ENCODE measurements around the gene HYLS1. TPM values are rescaled to one million over a fixed set of nuclear protein-coding genes. Genes with fewer than 3 reads are reported as not detected.

HYLS1 gene
- total RNA-seq, 2 experiments from 2014 or later = 10.2 to 11.7 TPM

DNA sequence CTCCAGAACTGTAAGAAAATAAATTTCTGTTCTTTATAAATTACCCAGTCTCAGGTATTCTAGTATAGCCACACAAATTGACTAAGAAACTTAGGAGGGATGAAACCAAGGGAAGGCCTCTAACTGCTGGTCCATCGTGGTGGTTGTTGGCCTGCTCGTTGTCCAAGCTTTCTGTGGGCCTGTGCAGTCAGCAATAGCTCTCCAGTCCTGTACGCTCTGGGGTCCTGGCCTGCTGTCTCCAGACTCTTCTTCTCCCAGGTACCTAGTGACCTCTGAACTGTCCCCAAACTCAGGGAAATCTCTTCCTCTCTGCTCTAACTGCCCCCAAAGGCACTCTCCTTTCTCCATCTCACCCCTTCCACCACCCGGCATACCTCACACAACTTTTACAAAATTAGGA lies 52.7 kb downstream of the HYLS1 start:
- no peaks in the 10 kb centered on the region for H3K27me3 Mint-ChIP-seq (ENCODE audit: low read depth)
- CTCF ChIA-PET = interaction anchor here (0.6 to 1.5 kb wide), 7 partner anchors 23 to 516 kb away, joined by 3 to 12 read pairs (median 4); no protein-coding TSS in a partner anchor
- intact Hi-C loops (cut with micrococcal nuclease) = loop anchor here (5.0 kb wide), 1 partner anchor 122 kb away; the partner anchor contains the start of gene CDON
- no peak for DNase-seq
- H3K27ac Mint-ChIP-seq = no peak overlapping the region
- H3K4me3 Mint-ChIP-seq = no peak overlapping the region
- H3K9me3 Mint-ChIP-seq = no peaks in the 10 kb centered on the region
- no peaks in the 10 kb centered on the region for H3K36me3 Mint-ChIP-seq (ENCODE audit: low read depth)
- peaks cover 15% of the 10 kb centered on the region for H3K4me1 Mint-ChIP-seq (ENCODE audit: low read depth)

DNA sequence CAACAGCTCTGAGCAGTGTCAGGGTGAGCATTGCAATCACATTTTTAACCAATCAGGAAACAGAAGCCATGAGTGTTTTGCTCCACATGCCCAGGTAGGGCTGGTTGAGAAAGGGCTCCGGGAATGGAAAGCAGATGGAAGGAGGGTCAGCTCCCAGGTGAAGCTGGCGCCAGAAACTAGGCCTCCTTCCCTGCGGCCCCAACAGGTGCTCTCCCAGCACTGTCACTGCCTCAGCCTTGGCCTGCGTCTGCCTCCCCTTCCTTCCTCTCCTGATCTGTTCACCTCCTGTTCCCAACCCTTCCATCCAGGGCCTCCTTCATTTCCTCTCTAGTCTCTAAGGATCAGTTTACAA lies 53.8 kb downstream of the HYLS1 start:
- Mint-ChIP-seq H3K4me1 (ENCODE audit: low read depth) (peaks cover 15% of the 10 kb centered on the region), H3K9me3 (no peaks in the 10 kb centered on the region), H3K36me3 (ENCODE audit: low read depth) (no peaks in the 10 kb centered on the region), H3K27ac (no peak overlapping the region), H3K27me3 (ENCODE audit: low read depth) (no peaks in the 10 kb centered on the region), H3K4me3 (no peak overlapping the region)
- CTCF ChIA-PET = interaction anchor here (1.2 to 2.7 kb wide), 6 partner anchors 9 to 257 kb away, joined by 3 to 24 read pairs (median 8); no protein-coding TSS in a partner anchor
- intact Hi-C loops (cut with micrococcal nuclease) = loop anchor here (5.0 kb wide), 1 partner anchor 121 kb away; the partner anchor contains the start of gene CDON
- DNase-seq = no peak

DNA sequence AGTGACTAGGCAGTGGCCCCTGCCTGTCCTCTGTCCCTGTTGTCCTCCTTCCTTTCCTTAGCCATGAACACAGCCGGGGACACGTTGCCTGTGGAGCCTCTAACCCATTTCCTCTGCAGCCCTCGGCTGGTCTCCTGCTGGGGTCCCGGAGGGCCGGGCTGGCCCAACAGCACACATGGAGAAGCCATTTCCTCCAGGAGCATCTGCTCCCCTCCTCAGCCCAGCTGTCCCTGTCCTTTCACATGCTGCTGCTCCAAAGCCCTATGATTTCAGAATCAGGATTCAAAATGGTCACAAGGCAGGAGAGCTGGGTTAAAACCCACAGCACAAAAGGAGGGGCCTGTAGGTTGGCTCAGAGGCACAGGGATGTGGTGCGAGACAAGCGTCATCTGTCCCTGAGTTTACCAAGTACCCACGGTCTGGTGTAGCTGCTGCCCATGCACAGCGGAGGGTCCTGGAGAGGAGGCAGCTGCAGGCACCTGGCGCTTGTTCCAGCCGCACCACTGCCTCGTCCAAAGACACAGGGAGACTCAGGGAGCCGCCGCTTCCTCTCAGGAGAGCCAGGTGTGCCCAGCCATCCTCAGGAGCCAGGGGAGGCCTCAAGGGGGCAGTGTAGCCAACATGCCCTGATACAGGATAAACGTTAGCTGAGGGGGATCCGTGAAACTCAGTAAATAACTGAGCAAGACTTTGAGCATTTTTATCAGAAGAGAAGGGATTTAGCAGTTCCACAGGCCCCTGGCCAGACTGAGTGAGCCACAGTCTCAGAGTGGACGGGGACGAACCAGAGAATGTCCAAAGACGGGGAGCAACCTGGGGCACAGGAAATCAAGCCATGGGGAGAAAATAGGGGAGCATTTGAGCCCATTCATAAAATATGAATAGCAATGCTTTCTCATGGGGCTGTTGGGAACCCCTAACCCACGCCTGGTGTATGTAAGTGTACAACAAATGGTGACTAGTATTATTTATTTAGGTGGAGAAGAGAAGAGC lies 54.4 kb downstream of the HYLS1 start:
- H3K9me3 Mint-ChIP-seq = no peaks in the 10 kb centered on the region
- no peak overlapping the region for H3K27ac Mint-ChIP-seq
- no peaks in the 10 kb centered on the region for H3K36me3 Mint-ChIP-seq (ENCODE audit: low read depth)
- H3K4me3 Mint-ChIP-seq = no peak overlapping the region
- intact Hi-C loops (cut with micrococcal nuclease) = loop anchor here (1.0 to 5.0 kb wide), 4 partner anchors 19 to 252 kb away; partner anchors contain the start of gene CDON
- H3K27me3 Mint-ChIP-seq (ENCODE audit: low read depth) = no peaks in the 10 kb centered on the region
- CTCF ChIA-PET = interaction anchor here (0.6 to 2.8 kb wide), 12 partner anchors 10 to 257 kb away, joined by 3 to 24 read pairs (median 4); no protein-coding TSS in a partner anchor
- H3K4me1 Mint-ChIP-seq (ENCODE audit: low read depth) = peaks cover 15% of the 10 kb centered on the region
- DNase-seq = peak; percentile 79

DNA sequence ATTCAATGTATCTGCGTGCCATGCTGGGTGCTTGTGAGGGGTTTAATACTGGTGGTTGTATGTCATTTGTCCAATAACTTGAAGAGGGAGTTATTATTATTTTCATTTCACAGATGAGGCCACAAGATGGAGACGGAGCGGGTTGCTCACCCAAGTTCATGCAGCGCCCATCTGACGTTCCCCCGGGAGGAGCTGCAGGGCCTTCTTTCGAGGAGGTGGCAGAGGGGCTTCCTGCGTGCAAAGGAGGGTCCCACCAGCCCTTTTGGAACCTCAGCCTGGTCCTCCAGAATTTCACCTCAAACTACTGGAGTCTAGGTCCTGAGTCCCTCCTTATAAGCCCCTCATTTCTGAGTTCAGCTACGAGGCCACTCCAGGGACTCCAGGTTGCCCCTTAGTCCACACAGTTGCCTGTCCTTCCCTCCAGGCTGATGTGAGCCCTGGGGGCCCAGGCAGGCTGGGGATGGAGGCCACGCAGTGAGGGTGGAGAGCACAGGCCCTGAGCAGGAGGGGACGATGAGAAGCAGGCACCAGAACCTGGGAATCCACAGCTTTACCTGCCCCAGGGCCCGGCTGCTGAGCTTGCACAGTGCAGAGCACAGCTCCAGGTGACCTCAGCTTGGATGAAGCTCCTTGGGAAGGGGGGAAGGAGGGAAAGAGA lies 55.4 kb downstream of the HYLS1 start:
- H3K9me3 Mint-ChIP-seq = no peaks in the 10 kb centered on the region
- H3K27me3 Mint-ChIP-seq (ENCODE audit: low read depth) = no peaks in the 10 kb centered on the region
- H3K4me1 Mint-ChIP-seq (ENCODE audit: low read depth) = peaks cover 15% of the 10 kb centered on the region
- intact Hi-C loops (cut with micrococcal nuclease) = loop anchor here (1.0 to 5.0 kb wide), 4 partner anchors 20 to 251 kb away; partner anchors contain the start of gene CDON
- no peak overlapping the region for H3K27ac Mint-ChIP-seq
- CTCF ChIA-PET = interaction anchor here (1.2 to 2.8 kb wide), 11 partner anchors 9 to 251 kb away, joined by 3 to 24 read pairs (median 5); no protein-coding TSS in a partner anchor
- H3K4me3 Mint-ChIP-seq = no peak overlapping the region
- no peak for DNase-seq
- H3K36me3 Mint-ChIP-seq (ENCODE audit: low read depth) = no peaks in the 10 kb centered on the region

DNA sequence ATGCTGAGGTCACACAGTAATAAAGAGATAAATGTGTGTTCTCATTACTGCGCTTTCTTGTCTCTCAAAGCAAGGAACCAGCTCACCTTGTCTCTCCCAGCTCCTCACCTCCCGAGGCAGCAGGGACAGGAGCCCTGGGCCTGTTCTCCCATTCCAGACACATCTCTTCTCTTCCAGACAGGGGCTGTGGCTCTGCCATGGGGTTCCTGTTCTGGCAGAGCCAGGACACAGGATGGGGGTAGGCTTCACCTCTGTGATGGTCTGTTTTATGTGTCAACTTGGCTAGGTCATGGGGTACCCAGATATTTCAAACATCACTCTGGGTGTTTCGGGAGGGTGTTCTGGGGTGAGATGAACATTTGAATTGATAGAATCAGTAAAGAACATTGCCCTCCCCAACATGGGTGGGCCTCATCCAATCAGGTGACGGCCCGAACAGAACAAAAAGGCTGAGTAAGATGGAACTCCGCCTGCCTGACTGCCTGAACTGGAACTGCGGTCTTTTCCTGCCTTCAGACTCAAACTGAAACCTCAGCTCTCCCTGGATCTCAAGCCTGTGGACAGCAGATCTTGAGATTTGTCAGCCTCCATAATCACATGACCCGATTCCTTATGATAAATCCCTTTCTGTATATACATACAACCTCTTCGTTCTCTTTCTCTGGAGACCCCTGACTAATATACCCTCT lies 56.3 kb downstream of the HYLS1 start:
- intact Hi-C loops (cut with micrococcal nuclease) = loop anchor here (5.0 kb wide), 1 partner anchor 118 kb away; the partner anchor contains the start of gene CDON
- Mint-ChIP-seq H3K4me3 (no peak overlapping the region), H3K9me3 (no peaks in the 10 kb centered on the region), H3K36me3 (ENCODE audit: low read depth) (no peaks in the 10 kb centered on the region), H3K4me1 (ENCODE audit: low read depth) (peaks cover 9% of the 10 kb centered on the region), H3K27ac (no peak overlapping the region), H3K27me3 (ENCODE audit: low read depth) (no peaks in the 10 kb centered on the region)
- no peak for DNase-seq
- CTCF ChIA-PET = interaction anchor here (1.3 to 2.8 kb wide), 6 partner anchors 13 to 250 kb away, joined by 3 to 24 read pairs (median 6); no protein-coding TSS in a partner anchor

DNA sequence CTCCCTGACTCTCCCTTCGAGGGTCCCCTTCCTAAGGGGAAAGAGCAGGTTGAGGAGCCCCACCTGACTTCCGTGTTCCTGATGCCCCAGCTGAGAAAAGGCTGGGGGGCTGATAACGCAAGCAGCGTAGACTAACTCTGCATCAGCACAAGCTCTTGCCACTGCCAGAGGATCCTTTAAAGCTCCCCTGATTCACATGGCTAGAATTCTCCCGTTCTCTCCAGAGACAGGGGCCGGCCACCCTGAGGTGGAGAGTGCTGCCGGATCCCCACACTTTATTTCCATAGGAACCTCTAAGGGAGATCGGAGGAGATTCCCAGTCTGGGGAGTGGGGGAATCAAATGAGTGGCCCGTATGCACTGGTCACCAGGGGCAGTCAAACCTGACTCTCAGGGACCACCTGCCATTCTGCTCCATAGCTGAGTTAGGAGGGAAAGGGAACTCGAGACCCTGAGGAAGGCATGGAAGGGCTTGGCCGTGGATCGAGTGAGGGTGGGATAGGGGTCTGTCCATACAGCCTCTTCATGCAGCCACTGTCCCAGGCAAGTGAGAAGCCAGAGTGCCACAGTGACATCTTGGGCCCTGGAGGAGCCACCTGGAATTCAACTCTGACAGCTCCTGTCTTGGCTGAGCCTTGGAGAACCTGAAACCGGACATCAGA lies 57.0 kb downstream of the HYLS1 start:
- CTCF ChIA-PET = interaction anchor here (1.2 to 2.8 kb wide), 3 partner anchors 12 to 249 kb away, joined by 3 to 6 read pairs (median 6); no protein-coding TSS in a partner anchor
- Mint-ChIP-seq H3K36me3 (ENCODE audit: low read depth) (no peaks in the 10 kb centered on the region), H3K27me3 (ENCODE audit: low read depth) (no peaks in the 10 kb centered on the region), H3K27ac (no peak overlapping the region), H3K9me3 (no peaks in the 10 kb centered on the region), H3K4me1 (ENCODE audit: low read depth) (peaks cover 6% of the 10 kb centered on the region), H3K4me3 (no peak overlapping the region)
- intact Hi-C loops (cut with micrococcal nuclease) = loop anchor here (5.0 kb wide), 1 partner anchor 118 kb away; the partner anchor contains the start of gene CDON
- DNase-seq = no peak

DNA sequence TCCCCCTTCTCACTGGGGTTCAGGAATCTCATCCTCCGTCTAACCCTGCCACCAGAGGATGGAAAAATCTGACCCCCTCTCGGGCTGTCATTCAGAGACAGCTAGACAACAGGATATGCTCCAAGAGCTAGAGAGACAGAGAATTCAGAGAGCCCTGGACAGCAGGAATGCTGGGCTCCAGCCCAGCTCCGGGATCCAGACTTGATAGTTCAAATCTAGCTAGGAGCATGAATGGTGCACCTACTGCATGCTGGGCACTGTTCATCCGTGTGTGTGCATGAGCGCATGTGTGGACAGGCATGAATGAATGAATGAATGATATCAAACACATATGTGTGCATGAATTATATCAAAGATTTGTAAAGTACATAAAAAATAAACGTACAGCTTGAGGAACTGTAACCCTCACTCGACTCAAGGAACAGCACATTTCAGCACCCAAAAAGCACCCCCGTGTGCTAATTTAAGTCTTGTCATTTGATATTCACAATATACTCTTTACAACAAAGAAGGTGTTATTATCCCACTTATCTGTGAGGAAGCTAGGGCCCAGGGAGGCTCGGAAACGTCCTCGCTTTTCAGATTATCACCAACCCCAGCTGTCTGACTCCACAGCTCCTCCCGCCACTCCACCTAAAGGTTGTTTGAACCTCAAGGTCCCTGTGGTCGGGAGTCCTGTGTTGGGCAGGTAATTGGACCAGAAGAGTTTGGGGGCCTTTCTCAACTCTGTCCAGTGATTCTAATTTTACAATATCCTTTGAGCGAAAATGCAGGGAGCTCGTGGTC lies 57.7 kb downstream of the HYLS1 start:
- CTCF ChIA-PET = interaction anchor here (0.6 to 1.2 kb wide), 2 partner anchors 73 to 248 kb away, joined by 4 to 6 read pairs; no protein-coding TSS in a partner anchor
- Mint-ChIP-seq H3K27ac (no peak overlapping the region), H3K36me3 (ENCODE audit: low read depth) (no peaks in the 10 kb centered on the region), H3K27me3 (ENCODE audit: low read depth) (no peaks in the 10 kb centered on the region), H3K9me3 (no peaks in the 10 kb centered on the region), H3K4me3 (no peak overlapping the region), H3K4me1 (ENCODE audit: low read depth) (peaks cover 6% of the 10 kb centered on the region)
- no peak for DNase-seq
- intact Hi-C loops (cut with micrococcal nuclease) = no loop called here

DNA sequence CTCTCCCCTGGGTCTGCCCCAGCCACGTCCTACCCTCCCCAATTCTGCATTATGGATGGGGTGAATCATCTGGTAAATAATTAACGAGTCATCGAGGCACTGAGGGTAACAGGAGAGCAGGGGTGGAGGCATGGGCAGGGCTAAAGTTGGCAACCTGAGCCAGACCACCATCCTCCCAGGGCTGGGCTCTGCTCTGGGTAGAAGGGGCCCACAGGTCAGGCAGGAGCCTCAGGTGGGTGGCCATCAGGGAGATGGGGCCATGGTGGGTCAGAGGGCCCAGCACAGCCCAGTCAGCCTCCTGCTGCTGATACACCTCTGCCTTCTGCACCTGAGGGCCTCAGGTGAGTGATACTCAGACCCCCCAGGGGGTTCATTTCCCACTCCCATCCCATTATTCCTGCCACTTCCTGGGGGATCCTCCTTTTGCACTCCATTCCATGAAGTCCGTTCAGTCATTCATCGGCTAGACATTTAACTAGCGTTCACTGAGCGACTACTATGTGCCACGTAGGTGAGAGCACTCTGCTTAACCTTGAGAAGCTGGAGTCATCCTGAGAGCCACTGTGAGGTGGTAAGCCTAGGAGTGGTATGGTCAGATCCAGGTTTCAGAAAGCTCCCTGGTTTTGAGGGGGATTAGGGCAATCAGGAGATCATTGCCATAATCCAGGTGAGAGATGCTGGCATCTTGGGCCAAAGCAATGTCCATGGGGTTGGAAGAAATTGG lies 58.5 kb downstream of the HYLS1 start, which contains the start of gene VSIG10L2:
Gene VSIG10L2, plus strand, starts transcription at position 248 of the 724 bp plus-strand sequence. Its CDS starts 12 bp downstream, at position 260.
- H3K27ac Mint-ChIP-seq = no peak within 1 kb of the TSS
- H3K4me3 Mint-ChIP-seq = no peak within 1 kb of the TSS

DNA sequence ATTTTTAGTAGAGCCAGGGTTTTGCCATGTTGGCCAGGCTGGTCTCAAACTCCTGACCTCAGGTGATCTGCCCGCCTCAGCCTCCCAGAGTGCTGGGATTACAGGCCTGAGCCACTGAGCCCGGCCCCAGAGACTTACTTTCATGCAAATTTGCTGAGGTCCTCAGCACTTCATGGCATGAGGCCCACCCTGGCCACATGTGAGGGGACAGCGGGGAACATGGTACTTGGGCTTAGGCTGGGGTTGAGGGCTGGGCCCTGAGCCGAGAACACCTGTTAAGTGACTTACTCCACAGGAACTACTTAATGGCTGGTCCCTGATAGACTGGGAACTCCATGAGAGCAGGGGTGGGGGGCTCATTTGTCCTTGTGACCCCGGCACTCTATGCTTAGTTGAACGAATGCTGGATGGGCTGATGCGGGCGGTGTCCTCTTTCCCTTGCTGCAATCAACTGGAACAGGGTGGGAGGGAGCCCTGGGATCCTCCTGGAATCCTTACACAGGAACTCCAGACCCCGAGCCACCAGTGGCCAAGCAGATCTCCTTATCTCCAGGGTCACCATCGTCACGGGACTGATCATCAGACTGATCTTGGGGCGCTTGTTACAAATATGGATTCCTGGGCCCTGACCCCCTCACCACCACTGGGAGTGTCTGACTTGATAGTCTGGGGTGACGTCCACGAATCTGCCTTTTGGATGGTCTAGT lies 59.4 kb downstream of the HYLS1 start:
- CTCF ChIA-PET = interaction anchor here (0.6 kb wide), 1 partner anchor 104 kb away, joined by 3 read pairs; no protein-coding TSS in a partner anchor
- Mint-ChIP-seq H3K4me1 (ENCODE audit: low read depth) (peaks cover 6% of the 10 kb centered on the region), H3K27me3 (ENCODE audit: low read depth) (peaks cover 4% of the 10 kb centered on the region), H3K4me3 (no peak overlapping the region), H3K36me3 (ENCODE audit: low read depth) (no peaks in the 10 kb centered on the region), H3K27ac (no peak overlapping the region), H3K9me3 (no peaks in the 10 kb centered on the region)
- DNase-seq = no peak
- intact Hi-C loops (cut with micrococcal nuclease) = no loop called here

More for the DNA sequence above, 58.5 kb downstream of the HYLS1 start, which contains the start of gene VSIG10L2:
- Mint-ChIP-seq H3K36me3 (ENCODE audit: low read depth) (no peaks in the 10 kb centered on the region), H3K27me3 (ENCODE audit: low read depth) (no peaks in the 10 kb centered on the region), H3K4me1 (ENCODE audit: low read depth) (peaks cover 6% of the 10 kb centered on the region), H3K9me3 (no peaks in the 10 kb centered on the region)
- intact Hi-C loops (cut with micrococcal nuclease) = no loop called here
- CTCF ChIA-PET = interaction anchor here (0.6 kb wide), 2 partner anchors 72 to 105 kb away, joined by 3 to 4 read pairs; no protein-coding TSS in a partner anchor
- no peak for DNase-seq
